Measurements from ENCODE around the gene CRYBB3.
"Not testable (repeated sequence)": the region's sequence is repeated elsewhere in the genome, so short reads cannot be mapped to it uniquely, and the experiment has no call there.

The CRYBB3 gene

GRCh38 chr22:25183949-25184619 lies 15.6 kb upstream of the CRYBB3 start:
- Mint-ChIP-seq H3K4me3 (no peak overlapping the region), H3K27me3 (no peaks in the 10 kb centered on the region), H3K4me1 (ENCODE audit: low read depth) (no peaks in the 10 kb centered on the region), H3K27ac (no peak overlapping the region), H3K9me3 (peaks cover 3% of the 10 kb centered on the region), H3K36me3 (ENCODE audit: low read depth) (peaks cover 20% of the 10 kb centered on the region)
- DNase-seq: no peak

GRCh38 chr22:25186140-25186539 lies 13.5 kb upstream of the CRYBB3 start:
- Mint-ChIP-seq H3K4me1 (ENCODE audit: low read depth) (no peaks in the 10 kb centered on the region), H3K9me3 (no peaks in the 10 kb centered on the region), H3K27me3 (no peaks in the 10 kb centered on the region), H3K4me3 (no peak overlapping the region), H3K36me3 (ENCODE audit: low read depth) (peaks cover 11% of the 10 kb centered on the region), H3K27ac (no peak overlapping the region)
- no peak for DNase-seq

- H3K27me3 Mint-ChIP-seq: no peaks in the 10 kb centered on the region
These were observed 12.2 kb upstream of the CRYBB3 start for GRCh38 chr22:25187469-25187868.

GRCh38 chr22:25192406-25192805 lies 7.3 kb upstream of the CRYBB3 start:
- H3K27ac Mint-ChIP-seq: no peak overlapping the region
- no peak for DNase-seq
- peaks cover 15% of the 10 kb centered on the region for H3K36me3 Mint-ChIP-seq (ENCODE audit: low read depth)
- no peaks in the 10 kb centered on the region for H3K27me3 Mint-ChIP-seq
- H3K4me3 Mint-ChIP-seq: no peak overlapping the region
- no peaks in the 10 kb centered on the region for H3K9me3 Mint-ChIP-seq
- no peaks in the 10 kb centered on the region for H3K4me1 Mint-ChIP-seq (ENCODE audit: low read depth)

More at GRCh38 chr22:25187469-25187868, 12.2 kb upstream of the CRYBB3 start:
- H3K27ac Mint-ChIP-seq: no peak overlapping the region
- H3K4me3 Mint-ChIP-seq: no peak overlapping the region
- DNase-seq: no peak
- H3K36me3 Mint-ChIP-seq (ENCODE audit: low read depth): peaks cover 12% of the 10 kb centered on the region
- H3K9me3 Mint-ChIP-seq: no peaks in the 10 kb centered on the region
- H3K4me1 Mint-ChIP-seq (ENCODE audit: low read depth): no peaks in the 10 kb centered on the region

- Mint-ChIP-seq H3K9me3 (no peaks in the 10 kb centered on the region), H3K4me3 (no peak overlapping the region), H3K4me1 (ENCODE audit: low read depth) (no peaks in the 10 kb centered on the region), H3K36me3 (ENCODE audit: low read depth) (peaks cover 15% of the 10 kb centered on the region), H3K27ac (no peak overlapping the region), H3K27me3 (no peaks in the 10 kb centered on the region)
- DNase-seq: no peak
These were observed 6.5 kb upstream of the CRYBB3 start for GRCh38 chr22:25193130-25193529.

- H3K4me3 Mint-ChIP-seq: no peak overlapping the region
- H3K4me1 Mint-ChIP-seq (ENCODE audit: low read depth): no peaks in the 10 kb centered on the region
- H3K36me3 Mint-ChIP-seq (ENCODE audit: low read depth): peaks cover 15% of the 10 kb centered on the region
- no peaks in the 10 kb centered on the region for H3K9me3 Mint-ChIP-seq
- H3K27ac Mint-ChIP-seq: no peak overlapping the region
- no peak for DNase-seq
- H3K27me3 Mint-ChIP-seq: no peaks in the 10 kb centered on the region
These were observed 6.1 kb upstream of the CRYBB3 start for GRCh38 chr22:25193548-25193947.

GRCh38 chr22:25196326-25196725 lies 3.3 kb upstream of the CRYBB3 start:
- DNase-seq: no peak
- H3K36me3 Mint-ChIP-seq (ENCODE audit: low read depth): peaks cover 15% of the 10 kb centered on the region
- H3K4me1 Mint-ChIP-seq (ENCODE audit: low read depth): no peaks in the 10 kb centered on the region
- no peak overlapping the region for H3K27ac Mint-ChIP-seq
- no peak overlapping the region for H3K4me3 Mint-ChIP-seq
- H3K27me3 Mint-ChIP-seq: no peaks in the 10 kb centered on the region
- no peaks in the 10 kb centered on the region for H3K9me3 Mint-ChIP-seq

GRCh38 chr22:25197340-25197739 lies 2.3 kb upstream of the CRYBB3 start:
- DNase-seq: no peak
- Mint-ChIP-seq H3K27ac (peak overlapping the region; percentile 27), H3K9me3 (no peaks in the 10 kb centered on the region), H3K36me3 (ENCODE audit: low read depth) (peaks cover 12% of the 10 kb centered on the region), H3K27me3 (no peaks in the 10 kb centered on the region), H3K4me1 (ENCODE audit: low read depth) (no peaks in the 10 kb centered on the region), H3K4me3 (no peak overlapping the region)

GRCh38 chr22:25200967-25201366 lies 1.3 kb downstream of the CRYBB3 start:
- H3K27ac Mint-ChIP-seq: no peak overlapping the region
- no peak for DNase-seq
- peaks cover 3% of the 10 kb centered on the region for H3K36me3 Mint-ChIP-seq (ENCODE audit: low read depth)
- no peaks in the 10 kb centered on the region for H3K27me3 Mint-ChIP-seq
- H3K4me1 Mint-ChIP-seq (ENCODE audit: low read depth): no peaks in the 10 kb centered on the region
- H3K4me3 Mint-ChIP-seq: no peak overlapping the region
- H3K9me3 Mint-ChIP-seq: no peaks in the 10 kb centered on the region

- no peaks in the 10 kb centered on the region for H3K9me3 Mint-ChIP-seq
- H3K4me3 Mint-ChIP-seq: no peak overlapping the region
- no peaks in the 10 kb centered on the region for H3K27me3 Mint-ChIP-seq
- no peaks in the 10 kb centered on the region for H3K36me3 Mint-ChIP-seq (ENCODE audit: low read depth)
- no peak for DNase-seq
- H3K4me1 Mint-ChIP-seq (ENCODE audit: low read depth): no peaks in the 10 kb centered on the region
- no peak overlapping the region for H3K27ac Mint-ChIP-seq
These were observed 2.1 kb downstream of the CRYBB3 start for GRCh38 chr22:25201557-25202273.

GRCh38 chr22:25202290-25202921 lies 2.7 kb downstream of the CRYBB3 start:
- peak; percentile 70 for DNase-seq
- Mint-ChIP-seq H3K4me3 (no peak overlapping the region), H3K27ac (no peak overlapping the region), H3K36me3 (ENCODE audit: low read depth) (no peaks in the 10 kb centered on the region), H3K27me3 (no peaks in the 10 kb centered on the region), H3K4me1 (ENCODE audit: low read depth) (no peaks in the 10 kb centered on the region), H3K9me3 (no peaks in the 10 kb centered on the region)

- no peak for DNase-seq
- Mint-ChIP-seq H3K27ac (no peak overlapping the region), H3K9me3 (no peaks in the 10 kb centered on the region), H3K27me3 (no peaks in the 10 kb centered on the region), H3K36me3 (ENCODE audit: low read depth) (no peaks in the 10 kb centered on the region), H3K4me3 (no peak overlapping the region), H3K4me1 (ENCODE audit: low read depth) (no peaks in the 10 kb centered on the region)
These were observed 3.4 kb downstream of the CRYBB3 start for GRCh38 chr22:25203082-25203481.

- H3K4me1 Mint-ChIP-seq (ENCODE audit: low read depth); H3K27ac Mint-ChIP-seq; H3K4me3 Mint-ChIP-seq; H3K27me3 Mint-ChIP-seq; DNase-seq; H3K9me3 Mint-ChIP-seq; H3K36me3 Mint-ChIP-seq (ENCODE audit: low read depth): not testable (repeated sequence)
These were observed 4.9 kb downstream of the CRYBB3 start for GRCh38 chr22:25204547-25204946.

GRCh38 chr22:25205847-25206246 lies 6.2 kb downstream of the CRYBB3 start:
- Mint-ChIP-seq H3K9me3 (no peaks in the 10 kb centered on the region), H3K27me3 (no peaks in the 10 kb centered on the region), H3K4me3 (no peak overlapping the region), H3K27ac (no peak overlapping the region), H3K4me1 (ENCODE audit: low read depth) (no peaks in the 10 kb centered on the region), H3K36me3 (ENCODE audit: low read depth) (no peaks in the 10 kb centered on the region)
- DNase-seq: no peak

GRCh38 chr22:25206998-25207397 lies 7.3 kb downstream of the CRYBB3 start:
- DNase-seq: no peak
- no peaks in the 10 kb centered on the region for H3K27me3 Mint-ChIP-seq
- no peaks in the 10 kb centered on the region for H3K4me1 Mint-ChIP-seq (ENCODE audit: low read depth)
- H3K4me3 Mint-ChIP-seq: no peak overlapping the region
- no peaks in the 10 kb centered on the region for H3K9me3 Mint-ChIP-seq
- no peak overlapping the region for H3K27ac Mint-ChIP-seq
- no peaks in the 10 kb centered on the region for H3K36me3 Mint-ChIP-seq (ENCODE audit: low read depth)
